GM12878 (cell line): Measurements from ENCODE around the gene CWC27. TPM values are rescaled to one million over a fixed set of nuclear protein-coding genes. Genes with fewer than 3 reads are reported as not detected.

ENCODE experiments used
- ATAC-seq: fragments of 200-7000 bp; cut with Tn5 transposase; 3 replicates; pipeline ENCODE4 v1.9.1; 2020; ENCODE audit warnings: mild to moderate bottlenecking, moderate library complexity
- BruUV-seq: library from RNA; stranded (reverse); fragments of 400-500 nt; replicated peaks from 2 replicates; lab custom pipeline; 2021; lab: Mats Ljungman, UMichigan
- CTCF ChIA-PET: fragments of 300-600 bp; sonication (Branson Sonifier 250); formaldehyde crosslinking; extraction: SDS; loops from one replicate; lab custom pipeline; 2021; ENCODE audit warnings: inconsistent platforms; lab: Yijun Ruan, JAX
- POLR2A ChIA-PET: fragments of 350-600 bp; formaldehyde crosslinking; extraction: SDS; loops from one replicate; lab custom pipeline; 2021; ENCODE audit warnings: inconsistent platforms; lab: Charles Lee
- RAD21 ChIA-PET: fragments of 300-600 bp; sonication (Branson Sonifier 250); formaldehyde crosslinking; loops from one replicate; lab custom pipeline; 2023; ENCODE audit warnings: antibody characterized with exemption; ENCODE audit not compliant: unreplicated experiment; lab: Charles Lee
- SMC1A ChIA-PET: fragments of 300-600 bp; sonication (Branson Sonifier 250); formaldehyde crosslinking; loops from one replicate; lab custom pipeline; 2023; ENCODE audit not compliant: unreplicated experiment, uncharacterized antibody; lab: Charles Lee
- DNase-seq: peaks from one replicate; pipeline ENCODE4 v3.0.0-alpha.2; 2011; ENCODE audit warnings: low read depth, low spot score
- FAIRE-seq: peaks from 3 replicates; lab custom pipeline; 2011; peaks lifted over from hg19 to GRCh38; lab: Jason Lieb, UNC
- H2AFZ ChIP-seq: 2 replicates; pipeline ENCODE4 v1.6.0; 2011; ENCODE audit warnings: low read depth, low read length, control low read depth; ENCODE audit not compliant: control insufficient read depth
- H3K27ac ChIP-seq: 2 replicates; pipeline ENCODE4 v1.5.1; 2011; ENCODE audit warnings: control low read depth; ENCODE audit not compliant: control insufficient read depth, insufficient read depth
- H3K27me3 ChIP-seq, 2 experiments: replicated peaks in 1 of 2; 2 replicates each; pipeline versions ENCODE4 v1.6.0 to v1.6.1; 2011; ENCODE audit warnings: low read length in 1 of 2; ENCODE audit not compliant: control insufficient read depth in 2 of 2, insufficient read depth in 2 of 2
- H3K36me3 ChIP-seq, 2 experiments: 2 replicates each; pipeline ENCODE4 v1.5.1; 2011; ENCODE audit warnings: low read length in 1 of 2; ENCODE audit not compliant: control insufficient read depth in 2 of 2, insufficient read depth in 2 of 2
- H3K4me1 ChIP-seq: 2 replicates; pipeline ENCODE4 v1.6.1; 2011; ENCODE audit warnings: mild to moderate bottlenecking, low read length, moderate library complexity, mixed read lengths; ENCODE audit not compliant: control insufficient read depth, insufficient read depth
- H3K4me2 ChIP-seq: 2 replicates; pipeline ENCODE4 v1.6.0; 2011; ENCODE audit warnings: control low read depth; ENCODE audit not compliant: control insufficient read depth, insufficient read depth
- H3K4me3 ChIP-seq: fragments of 200-600 bp; sonication (generic); 2 replicates; pipeline ENCODE4 v1.5.1; 2016
- H3K79me2 ChIP-seq: 2 replicates; pipeline ENCODE4 v1.6.0; 2011; ENCODE audit warnings: low read length; ENCODE audit not compliant: control insufficient read depth, insufficient read depth
- H3K9ac ChIP-seq: 2 replicates; pipeline ENCODE4 v1.8.0; 2011; ENCODE audit warnings: low read length, control low read depth, mixed read lengths; ENCODE audit not compliant: control insufficient read depth, insufficient read depth
- H3K9me3 ChIP-seq: replicated peaks from 3 replicates; pipeline ENCODE4 v1.5.1; 2011; ENCODE audit warnings: mild to moderate bottlenecking, low read length; ENCODE audit not compliant: control insufficient read depth, insufficient read depth
- H4K20me1 ChIP-seq: 2 replicates; pipeline ENCODE4 v1.6.0; 2011; ENCODE audit not compliant: control insufficient read depth, insufficient read depth
- ASH2L ChIP-seq: fragments of 300-600, 200-600 bp; sonication (generic); IDR thresholded peaks from 2 replicates; pipeline ENCODE4 v1.6.1; 2017; ENCODE audit warnings: low read depth, mild to moderate bottlenecking, borderline replicate concordance
- BCL11A ChIP-seq: IDR thresholded peaks from 2 replicates; pipeline ENCODE4 v1.6.1; 2011; ENCODE audit warnings: low read depth, low read length
- CBFB ChIP-seq: IDR thresholded peaks from 2 replicates; pipeline ENCODE4 v1.6.1; 2016; ENCODE audit warnings: antibody characterized with exemption, low read depth
- IRF4 ChIP-seq: IDR thresholded peaks from 2 replicates; pipeline ENCODE4 v1.6.1; 2011; ENCODE audit warnings: low read depth, low read length
- KDM1A ChIP-seq: fragments of 200-600 bp; sonication (generic); IDR thresholded peaks from 2 replicates; pipeline ENCODE4 v1.6.1; 2016; ENCODE audit warnings: borderline replicate concordance
- NKRF ChIP-seq: fragments of 450-650 bp; conservative IDR thresholded peaks from 2 replicates; pipeline ENCODE4 v1.6.1; 2017; ENCODE audit warnings: mild to moderate bottlenecking, moderate library complexity
- NR2F1 ChIP-seq: fragments of 450-650 bp; conservative IDR thresholded peaks from 2 replicates; pipeline ENCODE4 v1.6.1; 2017; ENCODE audit warnings: mild to moderate bottlenecking
- POLR2A ChIP-seq: IDR thresholded peaks from 2 replicates; pipeline ENCODE4 v1.6.1; 2011; ENCODE audit warnings: low read depth, mild to moderate bottlenecking, low read length
- PRDM15 ChIP-seq: fragments of 450-650 bp; formaldehyde crosslinking; IDR thresholded peaks from 2 replicates; pipeline ENCODE4 v1.4.0; 2020; ENCODE audit warnings: mild to moderate bottlenecking, moderate library complexity
- RELA ChIP-seq: fragments of 450-650 bp; IDR thresholded peaks from 2 replicates; pipeline ENCODE4 v1.8.0; 2014; ENCODE audit warnings: borderline replicate concordance; ENCODE audit not compliant: partially characterized antibody
- TAF1 ChIP-seq: IDR thresholded peaks from 2 replicates; pipeline ENCODE4 v1.6.1; 2011; ENCODE audit warnings: mild to moderate bottlenecking, low read depth, low read length, borderline replicate concordance
- TARDBP ChIP-seq: IDR thresholded peaks from 2 replicates; pipeline ENCODE4 v1.6.1; 2016; ENCODE audit warnings: borderline replicate concordance
- WGBS: methylation state at CpG from one replicate; pipeline ENCODE4 v1.1.6; 2016; ENCODE audit warnings: low lambda C conversion rate; ENCODE audit not compliant: insufficient replicate concordance, insufficient coverage; ENCODE audit errors: missing lambda C conversion rate; 5-methylcytosine and 5-hydroxymethylcytosine counted together
- in situ Hi-C: fragments of 300-500 bp; cut with MboI; formaldehyde crosslinking; loops from 9 replicates; pipeline ENCODE4 v1.14.3; 2018; ENCODE audit warnings: mixed read lengths
- intact Hi-C: fragments of 100-400 bp; cut with micrococcal nuclease; formaldehyde crosslinking; loops from one replicate; pipeline ENCODE4 v1.14.2; 2022; ENCODE audit not compliant: unreplicated experiment
- polyA plus RNA-seq, 11 experiments: library from polyadenylated mRNA; depleted of rRNA in 4 of 11; unstranded in 6 of 11; stranded (reverse) in 5 of 11; fragments of >200 nt; fragmentation: Nextera tagmentation in 4 of 11; fragmentation: Illumina TruSeq in 1 of 11; extraction: Ambion mirVana in 4 of 11; extraction: Trizol in 1 of 11; gene quantifications; 1 replicate in 1 of 11; 2 replicates in 10 of 11; pipeline versions ENCODE4 v1.2.1 to v1.2.3, GENCODE V29; 2011 to 2016; ENCODE audit warnings: inconsistent platforms in 2 of 11, missing spikeins in 2 of 11, low read depth in 1 of 11
- total RNA-seq, 4 experiments: library from RNA; depleted of rRNA in 3 of 4; stranded (reverse); fragments of >200 nt in 3 of 4; fragmentation: Illumina TruSeq in 1 of 4; extraction: Trizol in 1 of 4; gene quantifications; 2 replicates each; pipeline versions ENCODE4 v1.2.1 to v1.2.3, GENCODE V29; 2013 to 2021
- TF ChIP-seq, protein P1 (sequence below): fragments of 450-650 bp; IDR thresholded peaks from 2 replicates; pipeline ENCODE4 v1.6.1; 2017; ENCODE audit warnings: mild to moderate bottlenecking, moderate library complexity

Gene CWC27
- total and polyA plus RNA-seq, 10 of the 15 experiments (the other 5 are each of a cell fraction or from before 2014, with no cell fraction given): 21.7 to 61.9 (median 47.0) TPM

DNA sequence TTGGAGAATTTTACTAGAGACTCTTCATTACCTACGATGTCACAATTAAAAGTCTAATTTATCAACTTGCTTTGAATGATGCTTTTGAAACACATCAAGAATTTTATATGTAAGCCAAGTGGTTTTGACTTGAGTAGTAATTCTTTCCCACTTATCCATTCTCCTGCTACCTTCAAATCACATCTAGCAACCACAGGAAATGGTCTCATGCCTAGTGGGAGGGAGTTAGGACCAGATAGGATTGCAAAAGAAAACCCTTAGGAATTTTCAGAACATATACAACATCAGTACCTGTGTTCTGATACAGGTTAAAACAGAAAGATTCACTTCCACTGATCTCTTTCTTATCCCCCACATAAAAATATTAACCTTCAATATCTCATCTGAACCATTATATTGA is 260.4 kb downstream of the CWC27 start:
- ATAC-seq (no peak), DNase-seq (no peak), FAIRE-seq (no peak)
- Histone ChIP-seq H3K27ac (no peak overlapping the region), H3K36me3 (no peaks in the 10 kb centered on the region), H3K9ac (no peak overlapping the region), H3K4me3 (no peak overlapping the region), H4K20me1 (no peaks in the 10 kb centered on the region), H3K27me3 (no peaks in the 10 kb centered on the region), H3K79me2 (no peaks in the 10 kb centered on the region), H3K4me2 (no peak overlapping the region), H3K4me1 (peaks cover 9% of the 10 kb centered on the region), H3K9me3 (no peaks in the 10 kb centered on the region; the same call in 2 of the 3 replicates), H2AFZ (no peak overlapping the region)
- ChIA-PET CTCF (interaction anchor here (2.0 kb wide), 1 partner anchor 15 kb away, joined by 4 read pairs; no protein-coding TSS in a partner anchor), POLR2A (no interaction called here), SMC1A (interaction anchor here (1.0 to 2.8 kb wide), 4 partner anchors 9 to 453 kb away, joined by 3 to 13 read pairs (median 7); partner anchors contain the start of gene ADAMTS6), RAD21 (interaction anchor here (0.8 kb wide), 1 partner anchor 20 kb away, joined by 3 read pairs; no protein-coding TSS in a partner anchor)
- WGBS: 50% methylated on average over 1 of the region's 1 CpG
- no TSS peak for BruUV-seq
- intact Hi-C loops (no loop called here), in situ Hi-C loops (no loop called here)
- TF ChIP-seq BCL11A (no peak), IRF4 (no peak), KDM1A (no peak), NR2F1 (no peak), RELA (no peak), POLR2A (no peak), TAF1 (no peak), CBFB (no peak), TARDBP (no peak), ASH2L (no peak), NKRF (no peak), PRDM15 (CRISPR knock-in tag) (no peak)
- TF ChIP-seq, protein P1, sequence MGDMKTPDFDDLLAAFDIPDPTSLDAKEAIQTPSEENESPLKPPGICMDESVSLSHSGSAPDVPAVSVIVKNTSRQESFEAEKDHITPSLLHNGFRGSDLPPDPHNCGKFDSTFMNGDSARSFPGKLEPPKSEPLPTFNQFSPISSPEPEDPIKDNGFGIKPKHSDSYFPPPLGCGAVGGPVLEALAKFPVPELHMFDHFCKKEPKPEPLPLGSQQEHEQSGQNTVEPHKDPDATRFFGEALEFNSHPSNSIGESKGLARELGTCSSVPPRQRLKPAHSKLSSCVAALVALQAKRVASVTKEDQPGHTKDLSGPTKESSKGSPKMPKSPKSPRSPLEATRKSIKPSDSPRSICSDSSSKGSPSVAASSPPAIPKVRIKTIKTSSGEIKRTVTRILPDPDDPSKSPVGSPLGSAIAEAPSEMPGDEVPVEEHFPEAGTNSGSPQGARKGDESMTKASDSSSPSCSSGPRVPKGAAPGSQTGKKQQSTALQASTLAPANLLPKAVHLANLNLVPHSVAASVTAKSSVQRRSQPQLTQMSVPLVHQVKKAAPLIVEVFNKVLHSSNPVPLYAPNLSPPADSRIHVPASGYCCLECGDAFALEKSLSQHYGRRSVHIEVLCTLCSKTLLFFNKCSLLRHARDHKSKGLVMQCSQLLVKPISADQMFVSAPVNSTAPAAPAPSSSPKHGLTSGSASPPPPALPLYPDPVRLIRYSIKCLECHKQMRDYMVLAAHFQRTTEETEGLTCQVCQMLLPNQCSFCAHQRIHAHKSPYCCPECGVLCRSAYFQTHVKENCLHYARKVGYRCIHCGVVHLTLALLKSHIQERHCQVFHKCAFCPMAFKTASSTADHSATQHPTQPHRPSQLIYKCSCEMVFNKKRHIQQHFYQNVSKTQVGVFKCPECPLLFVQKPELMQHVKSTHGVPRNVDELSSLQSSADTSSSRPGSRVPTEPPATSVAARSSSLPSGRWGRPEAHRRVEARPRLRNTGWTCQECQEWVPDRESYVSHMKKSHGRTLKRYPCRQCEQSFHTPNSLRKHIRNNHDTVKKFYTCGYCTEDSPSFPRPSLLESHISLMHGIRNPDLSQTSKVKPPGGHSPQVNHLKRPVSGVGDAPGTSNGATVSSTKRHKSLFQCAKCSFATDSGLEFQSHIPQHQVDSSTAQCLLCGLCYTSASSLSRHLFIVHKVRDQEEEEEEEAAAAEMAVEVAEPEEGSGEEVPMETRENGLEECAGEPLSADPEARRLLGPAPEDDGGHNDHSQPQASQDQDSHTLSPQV: no peak
